Hematopoietic multipotent progenitor cell (in vitro differentiated cells): Measurements from ENCODE around the gene COL1A1. TPM values are rescaled to one million over a fixed set of nuclear protein-coding genes. Genes with fewer than 3 reads are reported as not detected.

Experiments used
- DNase-seq, 3 donors: peaks; one replicate each; pipeline ENCODE4 v3.0.0-alpha.2; 2011 to 2015; ENCODE audit warnings: low read depth in 2 of 3, low spot score in 2 of 3
- total RNA-seq: library from RNA; depleted of rRNA; stranded (reverse); fragments of >200 nt; gene quantifications from one replicate; pipeline ENCODE4 v1.2.3, GENCODE V29; 2012

The COL1A1 gene
- total RNA-seq, 1 donor: 0.54 TPM

DNA sequence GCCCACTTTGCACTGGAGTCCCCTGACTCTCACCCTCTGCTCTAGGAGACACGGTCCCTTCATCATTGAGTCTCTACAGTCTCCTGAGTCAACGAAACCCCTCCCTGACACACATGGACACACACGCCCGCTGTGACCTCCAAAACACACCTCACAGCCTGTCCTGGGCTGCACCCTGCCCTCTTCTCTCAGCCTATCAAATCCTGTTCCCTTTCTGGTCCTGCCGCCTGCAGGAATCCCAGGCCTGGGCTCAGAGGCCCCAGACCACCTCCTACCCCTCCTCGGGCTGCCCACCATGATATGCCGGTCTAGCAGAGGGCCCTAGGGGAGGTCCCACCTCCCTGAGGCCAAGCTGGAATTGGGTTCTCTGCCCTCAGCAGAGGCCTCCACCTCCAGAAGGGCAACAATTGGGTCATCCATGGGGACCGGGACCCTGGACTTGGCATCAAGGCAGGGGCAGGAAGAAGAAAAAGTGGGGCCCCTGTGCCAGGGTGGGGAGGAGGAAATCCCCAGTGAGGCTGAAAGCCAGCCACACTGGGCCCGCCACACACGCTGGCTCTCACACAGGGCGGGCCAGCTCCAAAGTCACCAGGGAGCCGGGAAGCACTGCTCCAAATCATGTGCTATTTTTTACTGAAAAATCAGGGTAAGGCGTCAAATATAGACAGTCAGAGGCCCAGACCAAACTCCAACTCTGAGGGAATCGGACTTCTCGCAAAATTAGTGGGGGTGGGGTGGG is 54.3 kb downstream of the COL1A1 start:
- no peak for DNase-seq

DNA sequence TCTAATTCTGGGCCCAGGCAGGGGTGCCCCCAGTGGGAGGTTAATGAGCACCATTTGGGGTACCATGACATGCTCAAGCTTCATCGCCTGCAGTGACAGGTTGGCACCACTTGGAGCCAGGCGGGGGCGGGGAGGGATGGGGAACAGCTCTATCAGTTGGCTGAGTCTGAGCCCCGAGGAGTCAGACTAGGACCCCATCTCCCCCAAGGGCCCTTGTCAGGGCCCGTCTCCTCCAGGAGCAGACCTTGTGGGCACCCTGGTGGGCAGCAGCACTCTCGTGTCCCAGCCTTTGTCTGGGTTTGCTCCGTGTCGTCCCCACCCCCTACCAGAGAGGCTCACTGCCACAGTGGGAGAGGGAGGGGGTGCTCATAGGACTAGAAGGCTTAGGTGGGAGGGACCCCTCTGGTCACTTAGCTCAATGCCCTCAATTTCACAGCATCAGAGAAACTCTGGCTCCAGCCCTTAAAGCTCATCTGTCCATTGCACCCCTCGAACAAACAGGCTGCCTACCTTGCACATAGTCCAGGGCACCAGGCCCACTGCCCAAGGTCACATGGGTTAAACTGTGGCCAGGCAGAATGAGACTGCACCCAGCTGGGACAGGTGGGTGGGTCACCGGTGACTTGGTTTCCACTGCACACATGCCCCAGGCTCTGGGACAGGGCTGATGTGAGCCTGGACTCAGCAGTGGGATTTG is 55.1 kb downstream of the COL1A1 start:
- DNase-seq: no peak

DNA sequence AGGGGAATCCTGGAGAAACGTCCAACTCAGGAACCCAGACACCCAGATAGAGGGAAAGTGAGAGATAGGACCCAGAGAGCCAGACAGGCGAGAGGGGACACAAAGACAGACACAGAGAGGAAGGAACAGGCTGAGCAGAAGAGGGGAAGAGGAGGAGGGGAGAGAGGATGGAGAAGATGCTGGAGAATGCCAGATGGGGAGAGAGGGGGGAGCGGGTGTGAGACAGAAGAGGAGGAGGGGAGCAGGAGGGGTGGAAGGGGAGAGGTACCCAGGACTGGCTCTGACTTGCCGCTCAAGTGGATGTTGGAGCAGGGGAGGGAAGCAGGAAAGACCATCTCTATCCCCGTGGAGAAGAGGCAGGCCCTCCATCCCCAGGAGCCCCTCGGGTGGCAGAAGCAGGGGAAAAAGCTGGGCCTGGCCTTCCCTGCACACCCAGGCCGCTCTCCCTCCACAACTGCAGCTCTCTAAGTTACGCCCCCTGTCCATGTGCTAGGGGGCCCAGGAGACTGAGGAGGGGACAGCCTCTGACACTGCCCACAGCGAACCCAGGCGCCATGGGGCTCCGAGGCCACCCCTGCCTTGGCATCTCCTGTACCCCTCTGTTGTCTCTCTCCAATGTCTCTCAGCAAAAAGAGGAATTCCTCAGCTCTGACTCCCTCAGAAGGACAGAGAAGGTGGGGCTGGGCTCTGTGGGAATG is 55.8 kb downstream of the COL1A1 start:
- DNase-seq: no peak

DNA sequence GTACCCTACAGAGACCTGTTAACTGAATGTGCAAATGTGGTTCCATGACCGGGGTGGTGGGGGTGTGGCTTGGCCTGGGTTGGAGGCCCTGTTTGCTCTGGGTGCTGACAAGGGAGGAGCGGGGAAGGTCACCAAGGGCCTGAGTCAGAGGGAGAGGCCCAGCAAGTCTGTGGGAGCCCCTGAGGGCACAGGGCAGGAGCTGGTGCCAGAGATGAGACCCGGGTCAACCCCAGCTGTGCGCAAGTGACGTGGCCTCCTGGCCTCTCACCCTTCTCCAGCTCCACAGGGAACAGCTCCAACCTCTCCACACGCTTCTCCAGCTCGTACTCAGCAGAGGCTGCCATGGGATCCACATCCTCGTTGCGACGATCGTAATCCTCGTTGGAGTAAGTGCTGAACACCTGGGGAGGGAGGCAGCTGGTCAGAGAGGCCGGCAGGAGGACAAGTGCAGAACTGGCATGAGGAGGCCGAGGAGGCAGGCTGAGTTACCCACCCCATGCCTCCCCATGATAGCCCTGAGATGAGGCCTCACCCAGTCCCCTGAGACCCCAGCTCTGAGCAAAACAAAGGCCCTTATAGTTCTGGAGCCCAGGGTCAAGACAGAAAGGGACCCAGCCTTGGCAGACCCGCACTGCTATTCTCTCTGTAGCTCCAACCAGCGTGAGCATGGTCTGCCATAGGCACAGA is 56.4 kb downstream of the COL1A1 start:
- DNase-seq: no peak

DNA sequence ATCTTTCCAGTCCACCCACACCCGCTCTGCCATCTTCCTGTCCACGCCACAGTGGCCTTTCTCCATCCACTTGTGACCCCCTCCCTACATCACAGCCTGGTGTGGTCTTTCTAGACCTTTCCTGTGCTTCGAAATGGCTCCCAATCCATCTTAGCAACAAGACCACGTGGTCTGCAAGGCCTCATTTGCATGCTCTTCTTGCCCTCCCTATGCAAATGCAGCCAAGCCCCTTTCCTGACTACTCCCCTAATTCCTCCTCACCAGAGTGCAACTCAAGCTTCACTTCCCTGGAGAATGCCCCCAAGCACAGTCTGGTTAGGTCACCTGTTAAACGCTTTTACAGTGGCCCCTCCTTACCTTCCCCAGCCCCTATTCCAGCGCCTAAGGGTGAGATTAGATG is 57.1 kb downstream of the COL1A1 start:
- no peak for DNase-seq

DNA sequence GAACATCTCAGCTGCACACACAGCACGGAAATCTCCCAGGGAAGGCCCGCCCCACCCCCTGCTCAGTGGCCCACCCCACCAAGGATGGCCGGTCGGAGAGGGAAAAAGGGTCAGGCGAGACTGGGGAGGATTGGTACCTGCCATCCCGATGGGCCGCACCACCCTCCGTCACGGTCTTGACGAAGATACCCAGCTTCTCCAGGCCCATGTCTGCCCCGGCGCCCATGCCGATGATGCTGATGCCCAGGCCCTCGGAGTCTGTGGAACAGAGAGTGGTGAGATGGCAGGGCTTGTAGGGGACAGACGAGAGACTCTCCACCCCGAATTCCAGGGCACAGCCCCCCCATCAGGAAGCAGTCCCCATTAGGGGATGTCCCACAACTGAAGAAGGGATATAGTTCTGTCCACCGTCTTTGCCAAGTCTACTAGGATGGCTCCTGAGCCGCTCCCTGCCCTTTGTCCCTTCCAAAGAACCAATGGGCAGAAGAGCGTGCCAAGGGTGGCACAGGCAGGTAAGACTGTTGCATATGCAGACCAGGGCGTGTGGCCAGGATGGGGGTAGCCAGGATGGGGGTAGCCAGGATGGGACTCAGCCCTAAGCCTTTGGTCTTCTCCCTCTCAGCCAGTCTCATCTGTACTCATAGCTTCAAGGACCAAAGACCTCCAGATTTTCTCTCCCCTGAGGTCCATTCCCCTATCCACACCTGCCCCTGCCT is 57.8 kb downstream of the COL1A1 start:
- no peak for DNase-seq

DNA sequence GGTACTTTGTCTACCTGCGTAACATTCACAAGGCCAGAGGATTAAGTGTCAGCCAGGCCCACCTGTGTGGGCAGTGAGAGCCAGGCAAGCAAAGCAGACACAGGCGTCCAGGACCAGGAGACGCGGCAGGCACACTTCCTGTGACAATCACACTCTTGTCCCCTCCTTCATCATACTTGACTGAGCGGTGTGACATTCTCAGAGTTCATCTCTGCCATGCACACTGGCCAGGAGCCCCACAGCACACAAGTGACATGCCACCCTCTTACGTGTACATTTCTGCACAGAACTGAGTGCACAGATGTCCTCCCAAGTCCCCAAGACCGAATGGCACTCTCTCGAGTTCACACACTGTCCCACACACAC is 59.7 kb downstream of the COL1A1 start:
- no peak for DNase-seq

DNA sequence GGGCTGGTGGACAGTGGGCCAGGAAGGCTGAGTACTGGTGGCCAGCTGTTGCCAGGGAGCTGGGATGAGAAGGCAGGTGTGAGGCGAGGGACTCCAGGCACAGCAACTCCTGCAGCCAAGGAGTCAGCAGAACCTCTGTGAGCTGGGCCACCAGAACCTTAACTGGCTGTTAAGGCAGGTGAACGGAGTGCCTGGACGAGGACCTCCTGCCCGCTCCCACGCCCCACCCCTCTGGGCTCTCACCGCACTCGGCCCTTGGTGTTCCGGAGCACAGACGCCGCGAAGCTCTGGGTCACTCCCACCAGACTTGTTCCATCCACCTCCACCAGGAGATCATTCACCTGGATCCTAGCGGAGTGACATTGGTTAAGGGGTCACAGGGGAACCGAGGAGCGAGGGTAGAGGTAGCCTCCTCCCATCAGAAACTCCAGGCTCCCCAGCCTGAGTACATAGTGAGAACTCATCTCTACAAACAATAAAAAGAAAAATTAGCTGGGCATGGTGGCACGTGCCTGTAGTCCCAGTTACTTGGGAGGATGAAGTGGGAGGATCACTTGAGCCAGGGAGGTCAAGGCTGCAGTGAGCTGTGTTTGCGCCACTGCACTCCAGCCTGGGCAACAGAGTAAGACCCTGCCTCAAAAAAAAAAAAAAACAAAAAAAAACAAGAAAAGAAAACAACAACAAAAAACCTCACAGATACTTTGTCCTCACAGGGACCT is 60.2 kb downstream of the COL1A1 start:
- no peak for DNase-seq

DNA sequence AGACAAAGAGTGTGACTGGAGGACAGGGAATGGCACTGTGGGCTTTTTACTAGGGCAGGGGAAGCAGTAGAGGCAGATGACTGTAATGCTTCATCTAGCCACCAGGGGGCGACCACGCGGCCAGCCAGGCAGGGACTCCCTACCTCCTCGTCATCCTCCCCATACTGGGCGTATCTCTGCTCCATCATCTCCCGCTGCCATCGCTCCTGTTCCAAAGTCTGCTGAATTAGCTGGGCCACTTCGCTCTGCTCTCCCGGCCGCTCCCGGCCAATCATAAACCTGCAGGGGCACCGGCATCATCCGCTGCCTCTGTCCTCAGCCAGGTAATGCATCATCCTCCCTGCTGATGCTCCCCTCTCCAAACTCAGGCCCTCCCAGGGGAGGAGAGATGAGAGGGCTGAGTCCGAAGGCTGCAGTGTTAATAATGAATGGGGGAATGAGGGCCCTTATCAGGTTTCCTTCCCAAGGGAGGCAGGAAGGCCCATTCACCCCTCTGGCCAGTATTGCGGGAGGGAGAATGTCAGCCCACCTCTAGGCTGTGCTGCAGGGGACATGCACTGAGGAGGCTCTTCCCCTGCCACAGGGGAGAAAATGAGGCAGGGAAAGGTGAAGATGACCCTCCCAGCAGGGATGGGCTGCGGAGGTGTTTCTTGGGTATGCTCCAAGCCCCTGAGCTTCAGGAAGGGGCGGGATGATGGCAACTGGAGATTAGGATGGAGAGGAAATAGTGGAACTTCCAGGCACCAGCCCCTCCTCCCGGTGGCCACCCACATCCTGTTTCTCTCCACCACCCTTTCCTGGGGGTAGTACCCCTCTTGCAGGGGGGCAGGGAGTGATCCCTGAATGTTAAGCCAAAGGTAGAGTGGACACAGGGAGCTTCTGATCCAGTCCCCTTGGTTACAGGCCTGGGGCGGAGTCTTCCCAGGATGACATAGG is 61.2 kb downstream of the COL1A1 start:
- DNase-seq: peak in 2 of 3 donors; percentile 68 to 72

DNA sequence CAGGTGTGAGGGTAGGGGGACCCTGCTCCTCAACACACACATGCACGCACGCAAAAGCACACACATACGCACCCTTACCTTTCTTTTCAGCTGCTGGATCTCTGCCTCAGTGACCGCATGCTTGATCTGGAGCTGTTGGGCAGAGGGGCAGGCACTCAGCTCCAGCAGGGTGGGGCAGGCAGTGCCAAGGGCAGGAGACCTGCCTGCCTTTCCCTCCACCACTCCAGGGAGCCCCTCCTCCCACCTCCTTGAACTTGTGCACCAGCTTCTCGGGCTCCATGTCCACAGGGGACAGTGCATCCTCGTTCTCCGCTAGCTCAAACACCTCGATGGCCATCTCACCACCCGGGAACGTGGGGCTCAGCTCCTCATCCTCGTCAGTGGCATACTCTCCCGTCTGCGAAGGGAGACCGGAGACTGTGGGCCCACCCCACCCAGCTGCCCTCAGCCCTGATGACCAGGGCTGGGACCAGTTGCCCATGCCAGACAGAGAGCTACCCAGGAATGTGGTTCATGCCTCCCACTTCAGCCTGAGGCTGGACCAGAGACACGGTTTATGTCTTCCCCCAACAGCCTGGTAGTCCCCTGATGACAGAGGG is 62.1 kb downstream of the COL1A1 start:
- no peak for DNase-seq

DNA sequence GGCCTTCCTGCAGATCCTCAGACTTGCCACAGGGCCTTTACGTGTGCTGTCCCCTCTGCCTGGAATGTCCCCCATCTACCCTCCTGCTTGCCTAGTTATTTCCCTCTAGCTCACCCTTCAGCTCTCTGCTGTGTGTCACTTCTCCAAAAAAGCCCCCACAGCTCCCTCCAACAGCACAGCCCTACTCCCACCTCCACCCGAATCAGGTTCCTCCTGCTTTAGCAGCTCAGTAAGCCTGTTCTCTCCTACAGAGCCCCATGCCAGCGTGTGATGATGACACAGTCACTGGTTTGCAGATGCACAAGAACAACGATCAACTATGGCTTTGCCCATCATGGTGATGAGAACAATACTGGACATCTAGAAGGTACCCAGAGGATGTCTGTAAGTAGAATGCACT is 64.4 kb downstream of the COL1A1 start:
- no peak for DNase-seq

DNA sequence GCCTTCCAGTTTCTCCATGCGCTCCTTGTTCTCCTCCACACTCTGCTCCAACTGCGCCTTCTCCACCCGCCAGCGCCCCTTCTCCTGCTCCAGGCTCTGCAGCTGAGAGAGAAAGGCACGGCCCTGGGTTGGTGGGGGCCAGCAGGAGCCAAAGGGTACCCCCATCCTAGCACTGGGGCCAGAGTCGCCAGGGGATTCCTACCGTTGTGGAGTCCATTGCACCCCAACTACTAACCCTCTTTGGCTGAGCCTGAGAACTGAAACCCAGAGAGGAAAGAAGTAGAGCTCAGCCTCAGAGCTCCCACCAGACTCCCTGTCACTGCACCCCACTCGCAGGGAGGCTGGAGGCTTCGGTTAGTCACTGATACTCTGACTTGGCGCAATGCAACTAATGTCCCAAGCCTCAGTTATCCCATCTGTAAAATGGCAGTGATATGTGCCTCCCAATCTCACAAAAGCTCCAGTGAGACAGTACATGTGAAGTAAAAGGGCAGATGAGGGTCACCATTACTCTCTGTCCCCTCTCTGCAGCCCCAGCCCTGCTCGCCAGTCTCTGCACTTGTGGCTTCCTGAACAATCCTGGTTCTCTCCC is 65.2 kb downstream of the COL1A1 start:
- no peak for DNase-seq

DNA sequence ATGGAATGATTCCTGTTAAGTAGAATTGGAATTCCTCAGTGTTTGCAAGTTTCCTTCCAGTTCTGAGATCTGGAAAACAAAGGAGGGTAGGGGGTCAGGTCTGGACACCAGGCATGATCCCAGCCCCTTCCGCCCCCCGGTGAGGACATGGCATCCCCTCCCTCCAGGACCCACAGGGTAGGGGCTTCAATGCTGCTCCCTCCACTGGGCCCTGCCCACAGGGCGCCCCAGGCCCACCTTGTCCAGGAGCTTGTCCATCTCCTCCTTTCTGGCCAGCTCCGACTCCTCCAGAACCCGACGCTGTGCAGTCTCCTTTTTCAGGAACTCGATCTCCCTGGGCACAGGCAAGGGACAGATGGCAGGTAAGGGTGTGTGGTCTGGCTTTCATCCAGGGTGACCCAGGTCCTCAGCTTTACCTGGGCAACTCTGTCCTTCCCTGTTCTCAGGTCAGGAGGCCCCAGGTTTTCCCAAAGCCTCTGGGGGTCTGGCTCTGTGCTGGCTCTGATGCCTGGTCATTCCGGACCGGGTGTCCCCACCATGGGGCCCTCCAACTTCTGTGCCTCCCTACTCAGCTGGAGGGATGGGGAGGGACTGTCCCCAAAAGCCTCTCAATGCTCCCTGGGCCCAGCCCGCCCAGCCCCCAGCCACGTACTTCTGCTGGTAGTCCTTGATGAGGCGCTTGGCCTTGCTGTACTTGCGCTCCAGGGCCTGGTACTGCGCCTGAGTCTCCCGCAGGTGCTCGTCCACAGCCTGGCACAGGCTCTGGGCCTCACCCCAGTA is 65.9 kb downstream of the COL1A1 start:
- DNase-seq: no peak

DNA sequence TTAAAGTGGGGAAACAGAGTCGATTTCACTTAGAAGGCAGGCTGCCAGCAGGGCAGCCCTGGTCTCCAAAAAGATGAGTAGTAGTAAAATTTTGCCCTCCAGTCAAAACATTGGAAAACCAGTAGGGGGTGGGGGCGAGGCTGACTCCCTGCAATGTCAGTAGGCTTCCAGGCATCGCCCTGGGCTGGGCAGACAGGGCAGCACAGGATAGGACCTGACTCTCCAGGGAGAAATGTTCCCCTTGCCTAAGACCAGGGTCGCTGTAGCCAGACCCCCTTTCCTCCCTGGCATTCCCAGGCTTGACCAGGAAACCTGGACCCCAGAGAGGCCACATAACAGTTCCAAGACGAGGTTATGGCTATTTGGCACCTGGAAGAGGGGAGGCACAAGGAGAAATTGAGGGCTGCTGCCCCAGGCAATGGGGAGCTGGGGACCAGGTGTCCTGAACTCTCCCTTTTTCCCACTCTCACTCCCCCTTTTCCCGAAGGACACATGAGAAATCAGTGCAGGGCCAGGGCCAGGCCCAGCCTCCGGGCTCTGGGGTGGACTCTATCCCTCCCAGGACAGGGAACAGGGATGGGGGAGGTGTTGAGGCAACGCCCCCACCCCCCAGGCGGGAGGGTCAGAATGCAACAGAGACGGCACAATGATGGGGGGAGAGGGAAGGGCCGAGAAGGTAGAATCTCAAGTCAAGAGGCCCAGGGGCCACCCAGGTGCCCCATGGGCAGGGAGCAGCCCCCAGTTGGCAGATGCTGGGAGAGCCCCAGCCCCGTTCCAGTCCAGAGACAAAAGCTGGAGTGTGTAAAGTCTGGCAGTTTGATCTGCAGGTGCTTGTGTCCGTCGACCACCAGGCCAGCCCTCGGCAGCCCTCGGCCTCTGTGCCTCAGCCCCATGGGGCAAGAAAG is 67.0 kb downstream of the COL1A1 start:
- no peak for DNase-seq

DNA sequence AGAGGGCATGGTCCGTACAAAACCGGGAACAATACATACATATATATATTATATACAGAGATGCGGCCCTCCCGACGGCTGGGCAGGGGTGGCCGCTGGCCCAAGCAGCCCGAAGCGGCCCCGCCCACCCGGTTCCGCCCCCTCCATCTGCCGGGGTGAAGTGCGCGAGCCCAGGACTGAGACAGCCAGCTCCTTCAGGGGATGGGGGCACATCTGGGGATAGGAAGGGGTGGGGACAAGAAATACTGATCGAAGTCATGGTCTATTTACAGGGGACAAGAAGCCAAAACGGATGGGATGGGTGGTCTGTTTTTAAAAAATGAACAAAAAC is 67.7 kb downstream of the COL1A1 start:
- DNase-seq: no peak
